ENCODE measurements around the gene INPP5D.

DNA sequence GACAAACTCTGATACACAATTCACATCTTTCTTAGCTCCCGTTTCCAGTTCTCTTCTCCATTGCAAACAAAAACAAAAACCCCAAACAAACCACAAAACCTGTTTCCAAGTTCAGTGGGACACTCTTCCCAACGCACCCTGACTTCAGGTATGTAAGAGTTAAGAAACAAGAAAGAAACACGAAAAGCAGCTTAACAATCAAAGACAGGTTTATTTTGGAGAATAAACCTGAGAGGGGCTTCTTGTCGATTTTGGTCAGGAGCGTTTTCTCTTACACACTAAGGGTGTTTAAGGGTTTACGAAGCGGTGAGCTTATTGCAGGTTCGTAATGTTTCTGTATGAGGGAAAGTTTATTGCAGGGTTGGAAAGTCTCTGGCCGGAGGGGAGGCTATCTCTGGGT is 190.4 kb downstream of the INPP5D start:
- TF ChIP-seq, protein P1, sequence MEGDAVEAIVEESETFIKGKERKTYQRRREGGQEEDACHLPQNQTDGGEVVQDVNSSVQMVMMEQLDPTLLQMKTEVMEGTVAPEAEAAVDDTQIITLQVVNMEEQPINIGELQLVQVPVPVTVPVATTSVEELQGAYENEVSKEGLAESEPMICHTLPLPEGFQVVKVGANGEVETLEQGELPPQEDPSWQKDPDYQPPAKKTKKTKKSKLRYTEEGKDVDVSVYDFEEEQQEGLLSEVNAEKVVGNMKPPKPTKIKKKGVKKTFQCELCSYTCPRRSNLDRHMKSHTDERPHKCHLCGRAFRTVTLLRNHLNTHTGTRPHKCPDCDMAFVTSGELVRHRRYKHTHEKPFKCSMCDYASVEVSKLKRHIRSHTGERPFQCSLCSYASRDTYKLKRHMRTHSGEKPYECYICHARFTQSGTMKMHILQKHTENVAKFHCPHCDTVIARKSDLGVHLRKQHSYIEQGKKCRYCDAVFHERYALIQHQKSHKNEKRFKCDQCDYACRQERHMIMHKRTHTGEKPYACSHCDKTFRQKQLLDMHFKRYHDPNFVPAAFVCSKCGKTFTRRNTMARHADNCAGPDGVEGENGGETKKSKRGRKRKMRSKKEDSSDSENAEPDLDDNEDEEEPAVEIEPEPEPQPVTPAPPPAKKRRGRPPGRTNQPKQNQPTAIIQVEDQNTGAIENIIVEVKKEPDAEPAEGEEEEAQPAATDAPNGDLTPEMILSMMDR (IDR thresholded peaks at IDR 0.05) = no peak
- no peak for TF ChIP-seq POLR2A (IDR thresholded peaks at IDR 0.05)
- TF ChIP-seq EP300 (IDR thresholded peaks at IDR 0.05) = no peak
- TF ChIP-seq POLR2AphosphoS5 (IDR thresholded peaks at IDR 0.05) = no peak

All from stomach (tissue), 4 donors.